ENCODE results near the gene POU2F2. TPM values are rescaled to one million over a fixed set of nuclear protein-coding genes. Genes with fewer than 3 reads are reported as not detected.

POU2F2 gene
- total and polyA plus RNA-seq, 9 of the 15 experiments (the other 6 are each of a cell fraction or from before 2014, with no cell fraction given) = 0.03 to 0.68 (median 0.14) TPM

- TF ChIP-seq ATF4 (CRISPR knock-in tag; IDR thresholded peaks at IDR 0.05) (0 out of 2 replicates have a peak, but pooled peaks have one; percentile 37), RFX1 (IDR thresholded peaks at IDR 0.05) (no peak; the same call in 1 of the 2 replicates), TAL1 (IDR thresholded peaks at IDR 0.05) (no peak), RAD21 (CRISPR knock-in tag; conservative IDR thresholded peaks at IDR 0.05 in 1 of 2, IDR thresholded peaks at IDR 0.05 in 1 of 2) (no peak), ZNF280B (CRISPR knock-in tag; IDR thresholded peaks at IDR 0.05) (no peak), ZNF586 (CRISPR knock-in tag; conservative IDR thresholded peaks at IDR 0.05) (no peak), ZKSCAN3 (CRISPR knock-in tag; IDR thresholded peaks at IDR 0.05) (no peak), TAF9B (IDR thresholded peaks at IDR 0.05; ENCODE audit: partially characterized antibody) (peak; percentile 91), DEAF1 (CRISPR knock-in tag; IDR thresholded peaks at IDR 0.05) (no peak), KLF16 (IDR thresholded peaks at IDR 0.05) (no peak), PTBP1 (IDR thresholded peaks at IDR 0.05; ENCODE audit: low read depth, low read length) (no peak), ZNF79 (CRISPR knock-in tag; IDR thresholded peaks at IDR 0.05; ENCODE audit: low read depth) (no peak), ARID1B (IDR thresholded peaks at IDR 0.05) (no peak), RBM25 (IDR thresholded peaks at IDR 0.05; ENCODE audit: low read depth, low read length, severe bottlenecking) (peak; percentile 98), GABPA (tag; conservative IDR thresholded peaks at IDR 0.05; ENCODE audit: low read depth) (peak; percentile 33; the same call in 1 of the 2 replicates), SMAD2 (IDR thresholded peaks at IDR 0.05; ENCODE audit: low read depth, low read length) (no peak), SIN3B (IDR thresholded peaks at IDR 0.05; ENCODE audit: low read depth) (peak; percentile 66; the same call in 1 of the 2 replicates), ZBED1 (IDR thresholded peaks at IDR 0.05) (no peak), BCOR (IDR thresholded peaks at IDR 0.05) (no peak; the same call in 1 of the 2 replicates), RBM17 (IDR thresholded peaks at IDR 0.05; ENCODE audit: borderline replicate concordance, low read depth, low read length) (no peak), ZNF347 (CRISPR knock-in tag; IDR thresholded peaks at IDR 0.05; ENCODE audit: low read depth) (no peak), ZNF518B (CRISPR knock-in tag; IDR thresholded peaks at IDR 0.05) (no peak)
These were observed 56.4 kb downstream of the POU2F2 start, which contains the start of gene ZNF574 (continued) for GRCh38 chr19:42075616-42076379.

Measured in K562 (cell line).